ENCODE data around the gene VCY1B. TPM values are rescaled to one million over a fixed set of nuclear protein-coding genes. Genes with fewer than 3 reads are reported as not detected.

VCY1B gene
- total RNA-seq, 1 experiment from 2014 or later, result 0.55 TPM

Other genes starting within 250 kb of the VCY1B start
- 0.39 to 0.57 TPM (median 0.55 TPM) in 3 replicates for gene VCY, start 69.8 kb upstream of the VCY1B start, total RNA-seq (2021)

Data from WTC11 (cell line).